ACHN (cell line): ENCODE results near the gene MTAP.

ENCODE experiments used
- DNase-seq: peaks from one replicate; pipeline ENCODE4 v3.0.0-alpha.2; 2015
- in situ Hi-C: cut with HindIII; loops from 2 replicates; pipeline ENCODE4 v1.10.0; 2017; ENCODE audit warnings: low sequenced_read_pairs, low pct_ligation_motif_present, low pct_unique_long_range_greater_than_20kb

MTAP gene

GRCh38 chr9:21889673-21890072 lies 87.2 kb downstream of the MTAP start:
- in situ Hi-C loops, result no loop called here
- DNase-seq, result no peak

DNA sequence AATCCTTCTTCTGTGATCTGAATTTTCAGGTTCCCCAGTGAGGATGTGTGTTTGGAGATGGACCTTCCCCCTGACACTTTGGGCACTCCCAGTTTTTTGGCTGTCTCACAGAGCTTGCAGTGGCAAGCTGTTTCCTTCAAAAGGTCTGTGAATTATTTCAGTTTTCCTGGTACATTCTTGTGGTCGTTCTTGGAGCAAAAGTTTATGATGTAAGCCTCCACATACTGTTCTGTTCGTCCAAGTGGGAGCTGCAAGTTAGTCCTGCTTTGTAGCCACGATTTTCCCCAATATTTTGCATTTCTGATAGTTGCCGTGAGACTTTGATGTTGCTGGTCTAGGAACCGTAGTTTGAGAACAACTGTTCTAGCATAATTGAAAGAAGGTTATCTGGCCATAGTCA lies 88.3 kb downstream of the MTAP start:
- in situ Hi-C loops, result no loop called here
- DNase-seq, result no peak

DNA sequence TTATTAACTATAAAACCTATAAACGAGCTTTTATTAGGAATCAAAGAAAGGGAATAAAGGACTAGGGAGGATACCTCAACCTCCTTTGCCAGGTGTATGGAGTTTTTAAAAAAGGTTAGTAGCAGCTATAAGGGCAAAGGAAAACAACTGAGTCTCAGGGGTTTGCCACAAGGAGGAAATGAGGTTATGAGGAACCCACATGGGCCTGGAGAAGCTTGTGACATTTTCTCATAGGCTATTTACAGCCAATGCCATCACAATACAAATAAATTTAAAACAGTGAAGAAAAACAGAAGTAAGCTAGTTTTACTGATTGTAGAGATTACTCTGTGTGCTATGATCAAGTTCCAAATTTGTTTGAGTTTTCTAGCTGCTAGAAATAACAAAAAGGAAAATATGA lies 99.1 kb downstream of the MTAP start:
- DNase-seq, result no peak
- in situ Hi-C loops, result no loop called here

- in situ Hi-C loops, result no loop called here
- no peak for DNase-seq
These were observed 99.7 kb downstream of the MTAP start for GRCh38 chr9:21902136-21902535.

GRCh38 chr9:21903380-21903965 lies 101.0 kb downstream of the MTAP start:
- in situ Hi-C loops, result no loop called here
- DNase-seq, result no peak

- in situ Hi-C loops, result no loop called here
- DNase-seq, result no peak
These were observed 101.9 kb downstream of the MTAP start for GRCh38 chr9:21904371-21904770.

DNA sequence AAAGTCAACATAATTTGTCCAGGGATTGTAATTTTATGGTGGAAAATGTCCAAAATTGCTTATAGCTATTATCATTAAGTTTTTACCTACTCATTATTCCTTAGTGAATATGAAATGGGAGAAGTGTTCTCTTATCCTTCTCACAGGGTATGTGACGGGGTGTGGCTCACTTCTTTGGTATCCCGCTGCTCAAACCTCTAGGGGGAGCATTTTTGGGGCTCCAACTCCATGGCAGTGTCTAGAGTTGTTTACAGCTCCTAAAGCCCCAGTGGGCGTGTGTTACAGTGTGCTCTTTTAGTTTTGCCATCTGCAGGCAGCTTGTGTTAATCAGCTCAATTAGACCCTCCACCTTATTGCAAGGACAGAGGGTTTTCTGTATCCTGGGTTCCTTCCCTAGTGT lies 102.3 kb downstream of the MTAP start:
- in situ Hi-C loops, result no loop called here
- DNase-seq, result no peak

DNA sequence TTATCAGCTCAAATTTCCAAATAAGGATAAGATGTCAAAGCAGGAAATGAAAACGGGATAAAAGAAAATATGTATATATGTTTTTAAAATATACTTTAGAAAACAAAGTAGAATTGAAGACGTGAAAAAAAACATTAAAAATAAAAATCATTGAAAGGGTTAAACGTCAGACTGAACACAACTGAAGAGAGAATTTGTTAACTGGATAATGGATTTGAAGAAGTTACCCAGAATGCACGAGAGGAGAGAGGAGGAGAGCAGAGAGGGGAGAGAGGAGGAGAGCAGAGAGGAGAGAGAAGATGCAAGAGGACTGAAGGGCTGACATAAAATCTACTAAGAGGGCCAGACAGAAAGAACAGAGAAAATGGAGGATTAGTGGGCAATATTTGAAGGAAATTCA lies 103.8 kb downstream of the MTAP start:
- in situ Hi-C loops, result no loop called here
- DNase-seq, result no peak

- DNase-seq, result no peak
- in situ Hi-C loops, result no loop called here
These were observed 104.4 kb downstream of the MTAP start for GRCh38 chr9:21906881-21907280.

DNA sequence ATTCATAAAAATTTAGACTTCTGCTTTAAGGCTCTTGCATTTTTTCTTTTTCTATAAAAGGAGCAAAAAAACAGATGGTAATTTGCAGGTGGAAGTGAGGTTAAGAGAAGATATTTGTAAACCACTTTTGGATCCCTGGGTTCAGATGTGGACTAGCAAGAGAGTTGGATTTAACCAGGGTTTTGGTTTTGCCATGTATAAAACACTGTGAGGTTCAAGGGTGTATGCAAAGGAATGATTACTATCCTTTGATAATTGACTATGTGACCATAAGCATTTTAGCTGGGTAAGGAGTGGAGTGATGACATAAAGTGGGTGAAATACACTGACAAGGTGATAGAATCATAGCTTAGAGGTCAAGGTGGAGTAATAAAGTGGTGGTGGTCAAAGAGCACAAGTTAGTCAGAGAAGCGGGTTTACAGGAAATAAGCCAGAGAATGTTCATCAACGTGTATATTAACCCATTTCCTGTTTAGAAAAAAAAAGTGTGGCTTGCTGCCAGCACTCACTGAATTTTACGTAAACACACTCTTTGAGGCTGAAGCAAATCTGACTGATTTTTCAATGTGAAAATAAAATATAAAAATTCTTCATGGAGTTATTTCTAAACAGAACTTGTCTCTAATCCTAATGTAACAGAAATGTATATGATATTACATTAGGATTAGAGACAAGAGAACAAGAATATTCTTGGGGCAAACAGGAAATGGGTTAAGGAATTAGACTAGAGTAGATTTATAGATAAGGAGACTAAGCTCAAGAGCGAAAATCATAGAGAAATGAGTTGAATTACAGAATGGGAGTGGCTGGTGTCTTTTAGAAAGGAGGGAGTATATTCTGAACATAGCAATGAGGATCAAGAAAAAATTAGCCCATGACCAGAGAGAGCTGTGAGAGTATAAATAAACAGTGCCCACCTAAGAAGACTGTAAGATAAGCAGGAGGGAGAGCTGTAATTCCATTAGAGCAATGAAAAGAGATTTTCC lies 117.2 kb downstream of the MTAP start:
- DNase-seq, result no peak
- in situ Hi-C loops, result no loop called here

GRCh38 chr9:21923694-21924093 lies 121.3 kb downstream of the MTAP start:
- DNase-seq, result no peak

GRCh38 chr9:21927752-21928151 lies 125.3 kb downstream of the MTAP start:
- in situ Hi-C loops, result no loop called here
- no peak for DNase-seq

More at GRCh38 chr9:21923694-21924093, 121.3 kb downstream of the MTAP start:
- in situ Hi-C loops, result no loop called here

- in situ Hi-C loops, result no loop called here
- DNase-seq, result no peak
These were observed 129.0 kb downstream of the MTAP start for GRCh38 chr9:21931428-21931827.

DNA sequence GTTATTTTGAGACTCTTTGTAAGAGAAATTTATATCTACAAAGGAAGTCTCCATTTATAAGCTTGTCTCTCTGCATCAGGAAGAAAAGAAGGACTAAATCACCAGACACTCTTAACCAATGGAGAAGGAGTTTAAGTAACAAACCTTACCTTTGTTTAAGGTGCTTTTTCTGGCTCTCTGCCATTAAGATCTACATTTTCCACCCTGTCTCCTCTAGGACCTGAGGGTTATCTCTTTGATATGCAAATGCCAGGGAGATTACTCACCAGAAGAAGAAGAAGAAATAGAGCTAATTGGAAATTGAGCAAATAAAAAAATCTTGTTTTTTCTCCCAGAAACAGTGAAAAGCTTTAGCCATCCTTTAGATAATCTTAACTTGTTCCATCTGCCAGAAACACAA lies 130.8 kb downstream of the MTAP start:
- DNase-seq, result no peak
- in situ Hi-C loops, result no loop called here

DNA sequence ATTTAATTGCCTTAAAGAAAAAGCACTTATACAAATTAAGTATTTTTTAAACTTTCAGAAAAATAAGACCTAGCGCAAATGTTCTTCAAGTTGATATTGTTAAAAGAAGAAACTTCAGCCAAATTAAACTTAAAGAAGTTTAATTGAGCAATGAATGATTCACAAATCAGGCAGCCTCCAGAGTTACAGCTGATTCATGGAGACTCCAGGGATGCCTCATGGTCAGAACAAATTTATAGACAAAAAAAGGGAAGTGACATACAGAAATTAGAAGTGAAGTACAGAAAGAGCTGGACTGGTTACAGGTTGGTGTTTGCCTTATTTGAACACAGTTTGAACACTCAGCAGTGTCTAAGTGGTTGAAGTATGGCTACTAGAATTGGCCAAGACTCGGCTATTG lies 131.4 kb downstream of the MTAP start:
- in situ Hi-C loops, result no loop called here
- no peak for DNase-seq

DNA sequence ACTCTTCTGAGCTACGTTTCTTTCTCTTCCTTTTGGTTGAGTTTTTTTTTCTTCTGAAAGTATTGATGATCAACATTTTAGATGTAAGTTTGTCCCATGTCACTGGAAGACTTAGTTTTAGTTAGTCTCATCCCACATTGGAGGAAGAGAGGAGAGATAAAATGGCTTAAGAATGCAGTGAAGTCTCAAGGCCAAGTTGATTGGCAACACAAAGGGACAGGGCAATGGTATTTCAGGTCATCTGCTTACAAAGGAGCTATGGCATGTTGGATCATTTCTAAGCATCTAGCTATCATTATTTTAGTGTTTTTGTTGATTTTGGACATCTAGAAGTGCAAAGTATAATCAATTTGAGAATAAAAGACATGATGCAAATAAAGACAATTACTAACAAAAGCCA lies 133.2 kb downstream of the MTAP start:
- in situ Hi-C loops, result no loop called here
- DNase-seq, result no peak

- in situ Hi-C loops, result no loop called here
- no peak for DNase-seq
These were observed 133.7 kb downstream of the MTAP start for GRCh38 chr9:21936161-21936560.

DNA sequence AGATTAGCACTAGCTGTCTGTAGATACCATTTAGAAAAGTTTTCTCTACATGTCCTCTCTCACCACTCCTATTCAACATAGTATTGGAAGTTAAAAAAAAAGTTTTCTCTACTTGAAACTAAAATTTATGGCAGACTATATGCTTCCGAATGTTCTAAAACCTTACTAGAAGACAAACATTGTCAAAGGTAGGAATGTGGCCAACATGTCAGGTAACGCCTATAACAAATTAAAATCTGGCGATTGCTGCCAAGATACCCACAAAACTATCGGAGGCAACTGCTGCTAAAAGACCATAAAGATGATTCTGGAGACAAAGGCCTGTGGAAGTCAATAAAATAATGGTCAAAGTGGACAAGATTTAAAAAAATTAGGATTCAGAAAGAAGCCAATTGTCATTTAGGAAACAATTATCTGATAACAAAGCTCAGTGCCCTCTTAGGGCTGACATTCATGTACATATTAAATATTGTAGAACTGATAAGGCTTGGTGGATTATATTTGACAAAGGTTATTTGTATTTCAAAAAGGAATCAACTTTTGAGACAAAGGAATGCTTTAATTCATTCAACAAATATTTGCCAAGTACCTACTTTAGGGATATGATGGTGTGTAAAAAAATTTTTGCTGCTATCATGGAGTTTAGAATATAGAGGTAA lies 139.0 kb downstream of the MTAP start:
- no peak for DNase-seq
- in situ Hi-C loops, result no loop called here

GRCh38 chr9:21943464-21943863 lies 141.0 kb downstream of the MTAP start:
- in situ Hi-C loops, result no loop called here
- no peak for DNase-seq

DNA sequence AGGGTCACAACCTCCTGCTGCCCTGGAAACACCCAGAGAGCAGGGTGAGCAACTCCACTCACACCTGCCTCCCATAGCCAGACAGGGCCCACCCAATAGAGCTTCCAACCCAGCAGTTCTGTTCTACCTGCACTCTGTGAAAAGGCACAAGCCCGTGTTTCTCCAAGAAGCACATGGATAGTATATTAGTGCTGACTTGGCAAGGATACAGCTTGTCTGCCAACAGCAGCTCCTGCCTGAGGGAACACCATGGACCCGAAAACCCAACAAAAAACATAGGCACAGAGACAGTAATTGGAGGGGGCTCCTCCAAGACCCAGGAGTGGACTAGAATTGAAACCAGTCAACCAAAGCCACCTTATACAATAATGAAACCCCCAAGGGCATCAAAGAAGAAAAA lies 143.2 kb downstream of the MTAP start:
- in situ Hi-C loops, result no loop called here

More for the DNA sequence above, 143.2 kb downstream of the MTAP start:
- DNase-seq, result no peak
